Osteocyte (in vitro differentiated cells): ENCODE results near the gene MLH1. TPM values are rescaled to one million over a fixed set of nuclear protein-coding genes. Genes with fewer than 3 reads are reported as not detected.

Experiments used
- DNase-seq: peaks from one replicate; pipeline ENCODE4 v3.0.0; 2021; ENCODE audit warnings: mixed read lengths; ENCODE audit not compliant: unreplicated experiment; ENCODE audit errors: extremely low spot score
- H3K27ac Mint-ChIP-seq: one replicate; pipeline ENCODE4 v1.8.0; 2021; ENCODE audit warnings: mild to moderate bottlenecking, mixed read lengths; ENCODE audit not compliant: unreplicated experiment
- H3K27me3 Mint-ChIP-seq: one replicate; pipeline ENCODE4 v1.8.0; 2021; ENCODE audit warnings: mixed read lengths; ENCODE audit not compliant: unreplicated experiment
- H3K36me3 Mint-ChIP-seq: one replicate; pipeline ENCODE4 v1.8.0; 2021; ENCODE audit warnings: mixed read lengths; ENCODE audit not compliant: unreplicated experiment
- H3K4me1 Mint-ChIP-seq: one replicate; pipeline ENCODE4 v1.8.0; 2021; ENCODE audit warnings: mixed read lengths; ENCODE audit not compliant: unreplicated experiment
- H3K4me3 Mint-ChIP-seq: one replicate; pipeline ENCODE4 v1.8.0; 2021; ENCODE audit warnings: mild to moderate bottlenecking, moderate library complexity, mixed read lengths; ENCODE audit not compliant: unreplicated experiment
- H3K9me3 Mint-ChIP-seq: one replicate; pipeline ENCODE4 v1.8.0; 2021; ENCODE audit warnings: mixed read lengths; ENCODE audit not compliant: unreplicated experiment
- total RNA-seq: library from RNA; stranded (reverse); gene quantifications from 2 replicates; pipeline ENCODE4 v1.2.1, GENCODE V29; 2021
- TF ChIP-seq, protein P1 (sequence below): fragments of 200-600 bp; sonication (generic); IDR thresholded peaks from 2 replicates; pipeline ENCODE4 v1.5.0; 2021; ENCODE audit warnings: antibody characterized with exemption, mild to moderate bottlenecking, moderate library complexity

The MLH1 gene
- total RNA-seq, 1 donor from 2014 or later: 31.2 TPM

DNA sequence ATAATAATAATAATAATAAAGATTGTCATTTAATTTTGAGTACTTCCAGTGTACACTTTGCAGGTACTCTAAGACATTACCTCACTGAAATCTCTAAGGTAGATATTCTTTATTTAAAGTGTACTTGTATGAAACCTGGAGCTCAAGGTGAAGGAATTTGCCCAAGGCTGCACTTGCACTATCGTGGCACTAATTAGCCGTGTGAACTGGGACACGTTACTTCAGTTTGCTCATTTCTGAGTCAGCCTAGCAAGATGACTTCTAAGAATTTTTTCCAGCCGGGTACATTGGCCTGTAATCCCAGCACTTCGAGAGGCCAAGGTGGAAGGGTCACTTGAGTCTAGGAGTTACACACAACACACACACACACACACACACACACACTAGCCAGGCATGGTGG, 33.5 kb downstream of the MLH1 start:
- peaks cover 5% of the 10 kb centered on the region for H3K4me1 Mint-ChIP-seq
- no peak overlapping the region for H3K27ac Mint-ChIP-seq
- H3K9me3 Mint-ChIP-seq: peaks cover 6% of the 10 kb centered on the region
- H3K27me3 Mint-ChIP-seq: no peaks in the 10 kb centered on the region
- TF ChIP-seq, protein P1, sequence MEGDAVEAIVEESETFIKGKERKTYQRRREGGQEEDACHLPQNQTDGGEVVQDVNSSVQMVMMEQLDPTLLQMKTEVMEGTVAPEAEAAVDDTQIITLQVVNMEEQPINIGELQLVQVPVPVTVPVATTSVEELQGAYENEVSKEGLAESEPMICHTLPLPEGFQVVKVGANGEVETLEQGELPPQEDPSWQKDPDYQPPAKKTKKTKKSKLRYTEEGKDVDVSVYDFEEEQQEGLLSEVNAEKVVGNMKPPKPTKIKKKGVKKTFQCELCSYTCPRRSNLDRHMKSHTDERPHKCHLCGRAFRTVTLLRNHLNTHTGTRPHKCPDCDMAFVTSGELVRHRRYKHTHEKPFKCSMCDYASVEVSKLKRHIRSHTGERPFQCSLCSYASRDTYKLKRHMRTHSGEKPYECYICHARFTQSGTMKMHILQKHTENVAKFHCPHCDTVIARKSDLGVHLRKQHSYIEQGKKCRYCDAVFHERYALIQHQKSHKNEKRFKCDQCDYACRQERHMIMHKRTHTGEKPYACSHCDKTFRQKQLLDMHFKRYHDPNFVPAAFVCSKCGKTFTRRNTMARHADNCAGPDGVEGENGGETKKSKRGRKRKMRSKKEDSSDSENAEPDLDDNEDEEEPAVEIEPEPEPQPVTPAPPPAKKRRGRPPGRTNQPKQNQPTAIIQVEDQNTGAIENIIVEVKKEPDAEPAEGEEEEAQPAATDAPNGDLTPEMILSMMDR: no peak
- H3K4me3 Mint-ChIP-seq: no peak overlapping the region
- peaks cover 48% of the 10 kb centered on the region for H3K36me3 Mint-ChIP-seq
- no peak for DNase-seq

DNA sequence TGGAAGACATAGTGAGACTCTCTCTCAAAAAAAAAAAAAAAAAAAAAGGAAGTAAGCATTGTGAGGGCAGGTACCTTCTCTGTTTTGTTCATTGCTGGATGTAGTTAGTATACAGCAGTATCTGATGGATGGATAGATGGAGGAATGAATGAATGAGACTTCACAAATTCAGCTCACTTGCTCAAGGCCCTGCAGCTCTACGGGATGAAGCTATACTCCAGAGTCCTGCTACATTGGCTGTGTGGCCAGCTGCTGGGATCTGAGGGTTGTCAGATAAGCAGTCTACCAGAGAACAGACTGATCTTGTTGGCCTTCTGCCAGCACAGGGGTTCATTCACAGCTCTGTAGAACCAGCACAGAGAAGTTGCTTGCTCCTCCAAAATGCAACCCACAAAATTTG, 35.0 kb downstream of the MLH1 start:
- Mint-ChIP-seq H3K9me3 (peaks cover 6% of the 10 kb centered on the region), H3K27me3 (no peaks in the 10 kb centered on the region), H3K36me3 (peaks cover 42% of the 10 kb centered on the region), H3K27ac (no peak overlapping the region), H3K4me1 (peaks cover 5% of the 10 kb centered on the region), H3K4me3 (no peak overlapping the region)
- no peak for DNase-seq
- TF ChIP-seq, protein P1: no peak

DNA sequence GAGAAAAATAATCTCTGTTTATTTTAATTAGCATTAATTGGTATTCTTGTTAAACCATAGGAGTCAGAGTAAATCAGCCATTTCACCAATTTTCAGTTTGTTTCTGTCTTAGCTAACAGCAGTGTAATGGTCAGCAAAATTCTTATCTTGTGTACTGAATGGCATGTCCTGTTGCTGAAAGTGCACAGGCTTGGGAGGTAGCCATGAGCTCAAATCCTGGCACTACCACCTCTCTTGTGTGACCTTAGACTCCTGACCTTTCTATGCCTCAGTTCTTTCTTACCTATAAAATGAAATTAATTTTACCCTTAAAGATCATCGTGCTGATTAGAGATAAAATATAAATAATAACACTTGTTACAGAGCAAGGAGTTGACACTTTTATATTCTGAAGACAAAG, 35.8 kb downstream of the MLH1 start:
- no peak overlapping the region for H3K27ac Mint-ChIP-seq
- no peak overlapping the region for H3K4me3 Mint-ChIP-seq
- H3K36me3 Mint-ChIP-seq: peaks cover 40% of the 10 kb centered on the region
- DNase-seq: no peak
- TF ChIP-seq, protein P1: no peak
- H3K9me3 Mint-ChIP-seq: peaks cover 9% of the 10 kb centered on the region
- no peaks in the 10 kb centered on the region for H3K27me3 Mint-ChIP-seq
- H3K4me1 Mint-ChIP-seq: peaks cover 5% of the 10 kb centered on the region

DNA sequence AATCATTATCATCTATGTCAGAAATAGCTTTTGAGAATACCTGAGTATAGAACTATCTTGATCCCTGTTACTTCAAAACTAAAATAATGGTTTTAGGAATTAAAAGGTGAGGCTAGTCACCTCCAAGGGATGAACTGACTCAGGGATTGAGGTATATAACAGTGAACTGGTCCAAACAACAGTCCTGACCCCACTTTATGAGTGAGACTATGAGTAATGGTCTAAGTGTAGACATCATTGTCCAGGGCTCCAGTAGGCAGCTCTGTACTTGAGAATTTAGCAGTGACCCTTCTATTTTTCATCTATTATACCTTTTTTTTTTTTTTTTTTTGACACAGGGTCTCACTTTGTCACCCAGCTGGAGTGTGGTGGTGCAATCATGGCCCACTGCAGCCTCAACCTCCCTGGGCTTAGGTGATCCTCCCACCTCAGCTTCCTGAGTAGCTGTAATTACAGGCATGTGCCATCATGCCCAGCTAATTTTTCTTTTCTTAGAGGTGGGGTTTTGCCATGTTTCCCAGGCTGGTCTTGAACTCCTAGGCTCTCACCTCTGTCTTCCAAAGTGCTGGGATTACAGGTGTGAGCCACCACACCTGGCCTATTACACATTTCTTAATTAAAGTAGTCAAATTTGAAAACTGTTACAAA, 36.3 kb downstream of the MLH1 start:
- DNase-seq: no peak
- TF ChIP-seq, protein P1: no peak
- H3K9me3 Mint-ChIP-seq: peaks cover 8% of the 10 kb centered on the region
- no peaks in the 10 kb centered on the region for H3K27me3 Mint-ChIP-seq
- no peak overlapping the region for H3K27ac Mint-ChIP-seq
- no peak overlapping the region for H3K4me3 Mint-ChIP-seq
- H3K36me3 Mint-ChIP-seq: peaks cover 38% of the 10 kb centered on the region
- peaks cover 5% of the 10 kb centered on the region for H3K4me1 Mint-ChIP-seq

DNA sequence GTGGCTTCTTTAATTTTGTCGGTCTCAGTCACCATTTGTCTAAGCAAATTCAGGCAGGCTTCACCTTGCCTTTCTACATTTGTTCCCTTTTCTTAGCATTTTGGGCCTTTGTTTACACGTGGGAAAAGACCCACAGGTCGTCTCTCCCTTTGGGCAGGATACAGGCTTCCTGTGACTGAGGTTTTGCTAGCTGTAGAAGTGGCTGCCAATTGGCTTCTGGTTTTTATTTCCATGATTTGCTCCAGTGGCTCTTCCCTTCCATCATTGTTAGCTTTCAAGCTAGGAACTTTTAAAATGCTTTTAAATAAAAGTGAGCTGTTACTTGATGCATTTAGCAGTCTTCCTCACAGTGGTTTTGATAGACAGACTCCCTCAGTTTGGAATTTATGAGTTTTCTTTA, 37.3 kb downstream of the MLH1 start:
- Mint-ChIP-seq H3K9me3 (peaks cover 5% of the 10 kb centered on the region), H3K4me3 (no peak overlapping the region), H3K36me3 (peaks cover 41% of the 10 kb centered on the region), H3K4me1 (peaks cover 5% of the 10 kb centered on the region), H3K27me3 (no peaks in the 10 kb centered on the region), H3K27ac (no peak overlapping the region)
- TF ChIP-seq, protein P1: no peak
- DNase-seq: no peak
